HG02870 (cell line): Measurements from ENCODE around the gene TBC1D22A.

Experiments
- ATAC-seq: cut with Tn5 transposase; IDR thresholded peaks from one replicate; pipeline ENCODE4 v1.9.1; 2021; ENCODE audit warnings: mild to moderate bottlenecking, moderate library complexity; ENCODE audit not compliant: unreplicated experiment

The TBC1D22A gene

DNA sequence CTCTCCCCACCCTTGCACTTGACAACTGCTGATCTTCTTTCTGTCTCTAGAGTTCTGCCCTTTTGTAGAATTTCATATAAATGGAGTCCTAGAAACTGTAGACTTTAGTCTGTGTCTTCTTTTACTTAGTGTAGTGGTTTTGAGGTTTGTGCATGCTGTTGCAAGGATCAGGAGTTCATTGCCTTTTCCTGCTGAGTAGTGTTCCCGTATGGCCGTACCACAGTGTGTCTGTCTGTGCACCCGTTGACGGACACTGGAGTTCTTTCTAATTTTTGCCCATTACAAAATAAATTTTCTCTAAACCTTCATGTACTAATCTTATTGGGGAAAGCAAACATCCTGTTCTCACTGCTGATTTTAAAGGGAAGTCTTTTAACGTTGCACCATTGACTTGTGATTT is 138.1 kb downstream of the TBC1D22A start:
- no peak for ATAC-seq

DNA sequence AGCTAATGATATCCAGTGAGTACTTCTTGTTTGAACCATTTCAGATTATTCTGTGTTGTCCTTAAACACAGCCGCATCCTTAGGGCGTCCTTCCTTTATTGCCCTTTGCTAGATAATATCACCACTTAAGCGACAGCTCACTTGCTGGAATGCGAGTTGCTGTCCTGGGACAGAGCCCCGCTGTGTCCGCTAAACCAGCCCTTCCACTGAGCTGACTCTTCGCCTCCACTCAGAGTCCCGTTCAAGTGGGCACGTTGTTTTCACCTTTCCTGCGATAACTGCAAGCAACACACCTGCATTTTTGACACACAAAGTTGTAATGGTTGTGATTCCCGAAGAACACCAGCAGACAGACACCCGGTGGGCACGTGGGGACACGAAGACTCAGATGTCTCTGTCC is 140.0 kb downstream of the TBC1D22A start:
- ATAC-seq, result no peak

- no peak for ATAC-seq
Observed at GRCh38 chr22:46902998-46903916, 140.8 kb downstream of the TBC1D22A start.

GRCh38 chr22:46905415-46905814 is 143.0 kb downstream of the TBC1D22A start:
- ATAC-seq, result no peak

DNA sequence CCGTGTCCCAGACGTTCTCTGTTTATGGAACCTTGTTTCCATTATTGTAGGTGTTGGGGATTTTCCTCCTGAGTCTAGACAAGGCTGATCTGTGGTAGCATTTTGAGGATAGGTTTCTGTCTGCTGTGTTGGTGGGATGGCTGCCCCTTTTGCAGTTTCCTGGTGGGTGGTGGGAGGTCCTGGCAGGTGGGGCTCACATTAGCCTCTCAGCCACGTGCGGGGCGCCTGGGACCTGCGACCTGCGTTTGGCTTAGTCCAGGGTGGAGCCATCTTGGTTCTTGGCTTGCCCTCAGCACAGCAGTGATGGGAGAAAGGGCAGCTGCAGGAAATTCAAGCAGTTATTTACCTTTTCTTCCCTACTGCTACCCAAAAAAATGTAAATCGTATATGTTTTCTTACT is 143.4 kb downstream of the TBC1D22A start:
- no peak for ATAC-seq

GRCh38 chr22:46906326-46907045 is 144.0 kb downstream of the TBC1D22A start:
- no peak for ATAC-seq

DNA sequence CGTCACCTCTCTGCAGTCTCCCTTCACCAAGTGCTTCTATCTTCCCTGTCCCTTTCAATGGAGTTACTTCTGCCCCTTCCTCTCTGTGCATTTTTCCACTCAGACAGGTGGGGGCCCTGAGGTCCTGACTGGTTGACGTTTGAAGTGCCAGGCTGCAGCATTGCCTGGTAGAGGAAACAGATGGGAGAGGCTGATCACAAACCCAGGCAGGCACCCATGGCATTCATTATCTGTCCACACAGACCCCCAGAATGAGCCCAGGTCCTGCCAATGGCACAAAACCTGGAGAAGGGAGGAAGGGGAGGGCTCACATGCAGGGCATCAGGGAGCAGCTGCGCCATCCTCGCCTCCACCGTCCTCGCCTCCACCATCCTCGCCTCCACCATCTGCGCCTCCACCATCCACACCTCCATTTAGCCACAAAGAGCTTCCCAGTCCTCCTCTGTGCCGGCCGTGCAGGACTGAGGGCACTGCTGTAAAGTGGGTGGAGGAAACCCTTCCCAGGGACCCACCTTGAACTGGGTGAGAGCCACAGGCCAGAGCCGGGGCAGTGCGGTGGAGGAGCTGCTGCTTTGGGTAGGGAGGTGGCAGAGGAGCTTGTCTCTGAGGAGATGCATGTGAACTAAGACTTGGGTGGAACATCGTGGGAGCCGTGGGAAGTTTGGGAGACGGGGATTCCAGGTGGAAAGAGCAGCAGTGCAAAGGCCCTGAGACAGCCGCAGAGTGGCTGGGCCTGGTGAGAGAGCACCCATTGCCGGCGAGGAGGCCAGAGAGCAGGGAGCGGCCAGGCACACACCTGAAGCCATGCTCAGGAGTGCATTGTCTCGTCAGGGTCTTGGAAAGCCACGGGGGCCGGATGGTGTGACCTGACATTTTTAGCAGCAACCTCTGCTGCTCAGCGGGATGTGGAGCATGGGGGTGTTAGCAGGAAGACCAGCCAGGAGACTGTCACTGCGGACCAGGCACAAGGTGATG is 145.1 kb downstream of the TBC1D22A start:
- no peak for ATAC-seq

- ATAC-seq, result no peak
Observed at GRCh38 chr22:46908641-46909107, 146.2 kb downstream of the TBC1D22A start.

- ATAC-seq, result no peak
Observed at GRCh38 chr22:46909237-46910030, 147.0 kb downstream of the TBC1D22A start.

DNA sequence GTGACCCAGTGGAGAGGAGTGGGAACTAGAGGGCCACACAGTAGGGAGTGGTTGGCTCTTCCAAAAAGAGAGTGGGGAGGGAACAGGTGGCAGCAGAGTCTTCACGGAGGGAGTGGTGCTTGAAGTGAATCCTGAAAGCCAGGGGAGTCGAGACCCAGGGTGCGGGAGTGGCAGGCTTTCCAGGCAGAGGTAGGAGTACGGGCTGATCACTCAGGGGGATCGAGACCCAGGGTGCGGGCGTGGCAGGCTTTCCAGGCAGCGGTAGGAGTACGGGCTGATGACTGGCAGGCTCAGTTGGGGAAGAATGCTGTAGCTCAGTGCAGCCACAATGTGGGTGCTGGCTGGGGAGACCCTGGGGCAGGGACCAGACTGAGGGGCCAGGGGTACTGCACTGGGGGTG is 148.2 kb downstream of the TBC1D22A start:
- no peak for ATAC-seq

DNA sequence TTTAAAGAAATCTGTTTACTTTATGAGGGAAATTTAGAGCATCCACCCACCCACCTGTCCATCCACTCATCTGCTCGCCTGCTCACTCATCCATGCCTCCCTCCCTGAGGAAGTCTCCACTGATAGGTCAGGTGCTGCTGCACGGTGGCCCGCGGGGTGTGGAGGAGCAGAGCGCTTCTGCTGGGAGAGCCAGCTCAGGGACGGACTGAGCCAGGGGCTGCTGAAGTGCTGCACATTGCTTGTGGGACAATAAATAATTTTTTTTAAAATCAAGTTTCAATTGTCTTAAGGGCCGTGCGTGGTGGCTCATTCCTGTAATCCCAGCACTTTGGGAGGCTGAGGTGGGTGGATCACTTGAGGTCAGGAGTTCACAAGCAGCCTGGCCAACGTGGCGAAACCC is 148.9 kb downstream of the TBC1D22A start:
- ATAC-seq, result no peak

DNA sequence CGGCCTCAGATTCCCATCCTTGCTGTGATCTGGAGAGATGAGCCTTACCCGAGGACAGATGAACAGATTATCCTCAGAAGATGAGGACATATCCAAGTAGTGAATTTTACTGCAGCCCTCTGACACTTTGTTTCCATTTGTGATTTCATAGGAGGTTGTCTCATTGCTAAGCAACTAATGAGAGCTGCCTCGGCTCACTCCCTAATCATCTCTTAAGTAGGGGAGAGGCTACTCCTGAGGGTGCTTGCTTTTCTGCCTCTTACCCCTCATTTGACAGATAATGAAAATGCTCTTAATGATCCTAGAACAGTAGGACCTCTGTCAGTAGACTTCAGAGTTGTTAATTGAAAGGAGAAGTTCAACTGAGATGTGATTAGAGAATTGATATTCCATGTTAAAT is 150.9 kb downstream of the TBC1D22A start:
- ATAC-seq, result no peak

GRCh38 chr22:46914481-46914880 is 152.0 kb downstream of the TBC1D22A start:
- no peak for ATAC-seq

DNA sequence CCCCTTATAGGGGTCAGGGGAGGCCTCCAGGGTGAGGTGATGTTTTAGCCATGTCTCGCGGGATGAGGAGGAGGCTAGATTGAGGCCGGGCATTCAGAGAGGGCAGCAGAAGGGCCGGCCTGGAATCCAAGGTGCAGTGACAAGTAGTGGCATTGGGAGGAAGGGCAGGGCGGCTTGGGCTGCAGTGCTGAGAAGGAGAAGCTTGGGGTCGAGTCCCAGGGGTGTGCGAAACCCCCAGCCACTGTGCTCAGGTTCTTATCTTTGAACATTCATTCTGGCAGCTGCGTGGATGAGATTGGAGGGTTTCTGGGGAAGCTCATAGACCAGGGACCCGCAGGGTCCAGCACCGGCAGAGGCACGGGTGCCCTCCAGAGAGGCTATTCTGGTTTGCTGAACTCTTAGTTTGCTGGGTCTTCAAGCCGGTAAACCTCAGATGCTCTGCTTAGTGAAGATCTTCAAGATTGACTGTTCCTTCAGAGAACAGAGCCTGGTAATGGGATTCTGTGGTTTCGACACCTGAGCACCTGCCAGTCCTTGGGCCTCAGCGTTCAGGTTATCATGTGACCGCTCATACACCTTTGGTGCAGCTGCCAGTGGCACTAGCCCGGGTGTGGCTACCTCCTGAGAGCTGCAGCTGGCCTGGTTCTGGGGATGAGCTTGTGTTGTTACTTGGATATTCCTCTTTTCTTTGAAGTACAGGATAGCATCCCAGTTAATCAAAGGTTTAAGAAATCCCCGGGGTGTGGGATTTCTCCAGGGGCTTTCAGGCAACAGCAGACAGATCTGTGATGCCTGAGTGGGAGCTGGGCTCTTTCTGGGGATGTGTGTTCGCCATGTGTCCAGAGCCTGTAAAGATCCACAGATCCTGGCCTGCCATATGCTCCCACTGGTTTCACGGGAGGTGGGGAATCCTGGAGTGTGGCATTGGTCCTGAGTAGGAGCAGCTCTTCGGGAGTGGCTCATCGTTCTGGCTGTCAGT is 152.8 kb downstream of the TBC1D22A start:
- ATAC-seq, result no peak

- no peak for ATAC-seq
Observed at GRCh38 chr22:46915950-46916730, 153.7 kb downstream of the TBC1D22A start.

GRCh38 chr22:46916886-46917770 is 154.7 kb downstream of the TBC1D22A start:
- ATAC-seq, result no peak

DNA sequence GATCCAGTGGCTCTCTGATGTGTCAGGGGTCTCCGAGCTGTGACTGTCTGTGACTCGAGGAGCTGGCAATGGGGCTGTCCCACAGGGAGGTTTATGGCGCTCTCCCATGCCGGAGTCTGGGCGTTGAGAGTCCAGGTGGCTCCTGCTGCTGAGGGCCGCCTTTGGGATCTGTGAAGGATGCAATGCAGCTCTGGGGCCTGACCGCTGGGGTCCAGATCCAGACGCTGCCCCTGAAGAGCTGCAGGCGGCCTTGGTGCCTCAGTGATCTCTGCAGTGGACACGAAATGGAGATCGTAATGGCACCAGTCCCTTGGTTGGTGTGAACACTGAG is 155.3 kb downstream of the TBC1D22A start:
- ATAC-seq, result no peak
